ENCODE data around the gene UQCC2. TPM values are rescaled to one million over a fixed set of nuclear protein-coding genes. Genes with fewer than 3 reads are reported as not detected.

Gene UQCC2
- polyA plus RNA-seq, 4 donors, result 36.5 to 54.0 (median 44.2) TPM

DNA sequence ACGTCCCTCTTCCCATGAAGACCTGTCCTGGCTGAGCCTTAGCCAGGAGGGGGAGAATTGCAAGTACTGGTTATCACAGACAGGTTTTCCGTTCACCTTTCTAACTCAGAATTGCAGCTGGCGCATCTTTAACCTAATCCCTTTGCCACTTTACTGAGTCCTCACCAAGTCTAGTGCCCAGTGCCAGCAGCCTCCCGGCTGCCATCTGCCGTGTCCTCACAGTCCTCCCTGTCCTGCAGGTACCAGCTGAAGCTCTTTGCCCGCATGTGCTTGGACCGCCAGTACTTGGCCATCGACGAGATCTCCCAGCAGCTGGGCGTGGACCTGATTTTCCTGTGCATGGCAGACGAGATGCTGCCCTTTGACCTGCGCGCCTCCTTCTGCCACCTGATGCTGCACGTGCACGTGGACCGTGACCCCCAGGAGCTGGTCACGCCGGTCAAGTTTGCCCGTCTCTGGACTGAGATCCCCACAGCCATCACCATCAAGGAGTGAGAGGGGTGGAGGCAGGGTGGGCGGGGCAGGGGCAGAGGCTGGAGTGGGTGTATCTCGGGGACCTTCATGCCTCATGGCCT, 41.3 kb downstream of the UQCC2 start:
- FAIRE-seq (no peak), DNase-seq (no peak)
- peaks cover 0 to 2% (median 0%) of the 10 kb centered on the region in 3 donors for H3K4me1 ChIP-seq (ENCODE audit: control insufficient read depth in 3 of 3, insufficient read depth in 2 of 3, low read depth in 1 of 3, low read length in 2 of 3)
- H3K27me3 ChIP-seq (ENCODE audit: control insufficient read depth in 3 of 3, insufficient read depth in 3 of 3, low read length in 3 of 3), result no peaks in the 10 kb centered on the region
- no peaks in the 10 kb centered on the region for H3K9me3 ChIP-seq (ENCODE audit: control insufficient read depth in 2 of 2, insufficient read depth in 1 of 2, low read depth in 1 of 2, low read length in 1 of 2)
- peaks cover 29 to 94% (median 55%) of the 10 kb centered on the region in 3 donors for H3K36me3 ChIP-seq (ENCODE audit: control insufficient read depth in 3 of 3, insufficient read depth in 2 of 3, low read depth in 1 of 3, low read length in 3 of 3)
- no peak overlapping the region for H3K4me3 ChIP-seq (ENCODE audit: low read depth in 1 of 3, low read length in 3 of 3)
- 87 to 93% (median 89%) methylated on average over 21 of the region's 21 CpGs for WGBS, 3 donors
- H3K27ac ChIP-seq (ENCODE audit: low read depth in 1 of 3, low read length in 2 of 3), result no peak overlapping the region

DNA sequence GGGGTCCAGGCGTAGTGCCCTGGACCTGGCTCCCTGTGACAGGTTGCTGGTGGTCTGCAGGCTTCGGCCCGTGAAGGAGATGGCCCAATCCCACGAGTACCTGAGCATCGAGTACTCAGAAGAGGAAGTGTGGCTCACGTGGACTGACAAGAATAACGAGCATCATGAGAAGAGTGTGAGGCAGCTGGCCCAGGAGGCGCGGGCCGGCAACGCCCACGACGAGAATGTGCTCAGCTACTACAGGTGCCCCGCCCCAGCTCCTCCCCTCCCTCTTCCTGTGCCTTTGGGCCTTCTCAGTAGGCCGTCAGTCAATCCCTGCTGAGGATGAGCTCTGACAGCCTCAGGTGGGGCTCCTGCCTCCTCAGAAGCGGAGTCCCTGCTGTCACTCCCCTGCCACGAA, 42.6 kb downstream of the UQCC2 start:
- peak; percentile 73 to 78 for DNase-seq
- WGBS, 3 donors, result 35 to 52% (median 51%) methylated on average over 17 of the region's 17 CpGs
- H3K4me1 ChIP-seq (ENCODE audit: control insufficient read depth in 3 of 3, insufficient read depth in 2 of 3, low read depth in 1 of 3, low read length in 2 of 3), result peaks cover 0 to 2% (median 0%) of the 10 kb centered on the region in 3 donors
- no peaks in the 10 kb centered on the region for H3K27me3 ChIP-seq (ENCODE audit: control insufficient read depth in 3 of 3, insufficient read depth in 3 of 3, low read length in 3 of 3)
- no peak overlapping the region for H3K4me3 ChIP-seq (ENCODE audit: low read depth in 1 of 3, low read length in 3 of 3)
- peak overlapping the region in 1 of 3 donors; percentile 32 for H3K27ac ChIP-seq (ENCODE audit: low read depth in 1 of 3, low read length in 2 of 3)
- peaks cover 22 to 95% (median 56%) of the 10 kb centered on the region in 3 donors for H3K36me3 ChIP-seq (ENCODE audit: control insufficient read depth in 3 of 3, insufficient read depth in 2 of 3, low read depth in 1 of 3, low read length in 3 of 3)
- no peak for FAIRE-seq
- H3K9me3 ChIP-seq (ENCODE audit: control insufficient read depth in 2 of 2, insufficient read depth in 1 of 2, low read depth in 1 of 2, low read length in 1 of 2), result no peaks in the 10 kb centered on the region

DNA sequence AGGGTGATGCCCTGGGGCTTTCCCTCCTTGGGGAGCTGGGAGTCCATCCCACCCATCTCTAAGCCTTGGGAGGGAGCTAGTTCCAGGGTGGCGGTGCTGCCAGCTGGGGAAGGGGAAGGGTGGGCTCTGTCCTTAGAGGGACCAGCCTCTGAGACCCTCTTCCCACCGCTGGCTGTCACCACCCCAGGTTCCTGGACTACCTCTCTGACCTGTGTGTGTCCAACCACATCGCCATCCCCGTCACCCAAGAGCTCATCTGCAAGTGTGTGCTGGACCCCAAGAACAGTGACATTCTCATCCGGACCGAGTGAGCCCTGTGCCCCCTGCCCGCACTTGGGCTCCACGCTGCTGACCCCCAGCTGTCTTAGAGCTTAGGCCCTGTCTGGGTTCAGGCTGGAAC, 43.2 kb downstream of the UQCC2 start:
- H3K36me3 ChIP-seq (ENCODE audit: control insufficient read depth in 3 of 3, insufficient read depth in 2 of 3, low read depth in 1 of 3, low read length in 3 of 3), result peaks cover 21 to 95% (median 53%) of the 10 kb centered on the region in 3 donors
- WGBS, 3 donors, result 94 to 97% (median 95%) methylated on average over 8 of the region's 8 CpGs
- H3K9me3 ChIP-seq (ENCODE audit: control insufficient read depth in 2 of 2, insufficient read depth in 1 of 2, low read depth in 1 of 2, low read length in 1 of 2), result no peaks in the 10 kb centered on the region
- peaks cover 0 to 2% (median 0%) of the 10 kb centered on the region in 3 donors for H3K4me1 ChIP-seq (ENCODE audit: control insufficient read depth in 3 of 3, insufficient read depth in 2 of 3, low read depth in 1 of 3, low read length in 2 of 3)
- H3K4me3 ChIP-seq (ENCODE audit: low read depth in 1 of 3, low read length in 3 of 3), result no peak overlapping the region
- peak overlapping the region in 1 of 3 donors; percentile 32 for H3K27ac ChIP-seq (ENCODE audit: low read depth in 1 of 3, low read length in 2 of 3)
- H3K27me3 ChIP-seq (ENCODE audit: control insufficient read depth in 3 of 3, insufficient read depth in 3 of 3, low read length in 3 of 3), result no peaks in the 10 kb centered on the region
- DNase-seq (no peak), FAIRE-seq (no peak)

DNA sequence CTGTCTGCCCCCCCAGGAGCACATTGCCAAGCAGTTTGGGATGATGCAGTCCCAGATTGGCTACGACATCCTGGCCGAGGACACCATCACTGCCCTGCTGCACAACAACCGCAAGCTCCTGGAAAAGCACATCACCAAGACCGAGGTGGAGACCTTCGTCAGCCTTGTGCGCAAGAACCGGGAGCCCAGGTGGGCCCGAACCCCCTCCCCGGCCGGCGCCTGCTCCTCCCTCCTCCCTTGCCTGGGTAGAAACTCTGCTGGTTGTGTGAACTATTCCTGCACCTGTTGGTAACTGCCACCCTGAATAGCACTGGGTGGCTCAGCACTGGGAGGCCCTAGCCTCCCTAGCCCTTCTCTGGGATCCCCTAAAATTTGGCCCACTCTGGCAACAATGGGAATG, 43.7 kb downstream of the UQCC2 start:
- Histone ChIP-seq H3K27ac (ENCODE audit: low read depth in 1 of 3, low read length in 2 of 3) (no peak overlapping the region), H3K4me1 (ENCODE audit: control insufficient read depth in 3 of 3, insufficient read depth in 2 of 3, low read depth in 1 of 3, low read length in 2 of 3) (peaks cover 0 to 2% (median 0%) of the 10 kb centered on the region in 3 donors), H3K27me3 (ENCODE audit: control insufficient read depth in 3 of 3, insufficient read depth in 3 of 3, low read length in 3 of 3) (no peaks in the 10 kb centered on the region), H3K9me3 (ENCODE audit: control insufficient read depth in 2 of 2, insufficient read depth in 1 of 2, low read depth in 1 of 2, low read length in 1 of 2) (no peaks in the 10 kb centered on the region), H3K4me3 (ENCODE audit: low read depth in 1 of 3, low read length in 3 of 3) (no peak overlapping the region), H3K36me3 (ENCODE audit: control insufficient read depth in 3 of 3, insufficient read depth in 2 of 3, low read depth in 1 of 3, low read length in 3 of 3) (peaks cover 22 to 94% (median 52%) of the 10 kb centered on the region in 3 donors)
- no peak for FAIRE-seq
- DNase-seq, result no peak
- 98 to 99% (median 98%) methylated on average over 11 of the region's 11 CpGs for WGBS, 3 donors

DNA sequence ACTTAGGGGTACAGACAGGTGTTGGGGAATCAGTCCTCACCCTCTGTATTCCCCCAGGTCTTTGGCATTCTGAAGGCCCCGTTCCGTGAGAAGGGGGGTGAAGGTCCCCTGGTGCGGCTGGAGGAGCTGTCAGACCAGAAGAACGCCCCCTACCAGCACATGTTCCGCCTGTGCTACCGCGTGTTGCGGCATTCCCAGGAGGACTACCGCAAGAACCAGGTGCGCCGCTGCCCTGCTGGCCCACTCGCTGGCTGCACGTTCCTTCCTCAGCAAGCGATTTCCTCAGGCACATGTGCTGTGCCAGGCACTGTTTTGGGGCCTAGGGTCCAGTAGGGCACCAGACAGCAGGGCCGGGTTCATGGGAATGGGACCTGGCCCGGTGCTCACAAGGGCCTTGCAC, 44.4 kb downstream of the UQCC2 start:
- 96 to 98% (median 98%) methylated on average over 16 of the region's 16 CpGs for WGBS, 3 donors
- DNase-seq, result no peak
- Histone ChIP-seq H3K9me3 (ENCODE audit: control insufficient read depth in 2 of 2, insufficient read depth in 1 of 2, low read depth in 1 of 2, low read length in 1 of 2) (no peaks in the 10 kb centered on the region), H3K4me3 (ENCODE audit: low read depth in 1 of 3, low read length in 3 of 3) (no peak overlapping the region), H3K27me3 (ENCODE audit: control insufficient read depth in 3 of 3, insufficient read depth in 3 of 3, low read length in 3 of 3) (no peaks in the 10 kb centered on the region), H3K36me3 (ENCODE audit: control insufficient read depth in 3 of 3, insufficient read depth in 2 of 3, low read depth in 1 of 3, low read length in 3 of 3) (peaks cover 26 to 94% (median 53%) of the 10 kb centered on the region in 3 donors), H3K4me1 (ENCODE audit: control insufficient read depth in 3 of 3, insufficient read depth in 2 of 3, low read depth in 1 of 3, low read length in 2 of 3) (peaks cover 0 to 2% (median 0%) of the 10 kb centered on the region in 3 donors), H3K27ac (ENCODE audit: low read depth in 1 of 3, low read length in 2 of 3) (no peak overlapping the region)
- FAIRE-seq, result no peak

DNA sequence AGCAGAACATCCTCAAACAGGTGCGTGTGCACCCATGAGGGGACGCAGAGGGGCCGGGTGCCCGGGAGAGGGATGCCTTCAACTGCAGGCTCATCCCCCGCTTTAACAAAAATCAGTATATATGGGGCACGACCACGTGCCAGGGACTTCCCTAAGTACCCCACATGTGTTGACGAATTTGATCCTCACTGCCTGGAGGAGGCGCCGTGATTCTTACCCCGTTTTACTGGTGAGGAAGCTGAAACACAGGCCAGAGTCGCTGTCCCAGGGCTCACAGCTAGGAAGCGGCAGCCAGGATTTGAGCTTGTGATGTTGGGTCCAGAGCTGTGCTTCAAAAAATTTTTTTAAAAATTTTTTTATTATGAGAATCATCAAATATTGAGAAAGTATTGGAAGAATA, 45.5 kb downstream of the UQCC2 start:
- Histone ChIP-seq H3K4me3 (ENCODE audit: low read depth in 1 of 3, low read length in 3 of 3) (no peak overlapping the region), H3K27ac (ENCODE audit: low read depth in 1 of 3, low read length in 2 of 3) (no peak overlapping the region), H3K27me3 (ENCODE audit: control insufficient read depth in 3 of 3, insufficient read depth in 3 of 3, low read length in 3 of 3) (no peaks in the 10 kb centered on the region), H3K4me1 (ENCODE audit: control insufficient read depth in 3 of 3, insufficient read depth in 2 of 3, low read depth in 1 of 3, low read length in 2 of 3) (peaks cover 0 to 2% (median 0%) of the 10 kb centered on the region in 3 donors), H3K9me3 (ENCODE audit: control insufficient read depth in 2 of 2, insufficient read depth in 1 of 2, low read depth in 1 of 2, low read length in 1 of 2) (no peaks in the 10 kb centered on the region), H3K36me3 (ENCODE audit: control insufficient read depth in 3 of 3, insufficient read depth in 2 of 3, low read depth in 1 of 3, low read length in 3 of 3) (peaks cover 23 to 92% (median 55%) of the 10 kb centered on the region in 3 donors)
- DNase-seq (no peak), FAIRE-seq (no peak)
- WGBS, 3 donors, result 85 to 92% (median 92%) methylated on average over 13 of the region's 13 CpGs

DNA sequence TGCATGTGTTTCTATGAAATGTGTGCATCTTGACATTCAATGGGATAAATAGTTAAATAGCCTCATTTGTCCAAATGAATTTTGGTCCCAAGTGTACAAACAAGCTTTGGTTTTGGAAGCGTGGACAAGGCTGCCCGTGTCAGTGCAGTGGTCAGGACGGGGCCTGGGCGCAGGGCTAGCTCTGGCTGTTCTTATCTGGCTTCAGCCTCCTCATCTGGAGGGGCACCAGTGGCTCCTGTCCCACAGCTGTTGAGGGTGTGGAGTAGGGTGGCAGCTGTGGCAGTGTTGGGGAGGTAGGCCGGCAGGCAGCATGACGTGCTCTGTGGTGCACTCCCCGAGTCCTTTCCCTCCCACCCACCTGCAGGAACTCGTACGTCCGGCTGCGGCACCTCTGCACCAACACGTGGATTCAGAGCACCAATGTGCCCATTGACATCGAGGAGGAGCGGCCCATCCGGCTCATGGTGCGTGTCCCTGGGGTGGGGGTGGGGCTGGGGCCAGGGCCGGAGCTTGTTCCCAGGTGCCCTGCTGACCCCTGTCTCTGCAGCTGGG, 46.9 kb downstream of the UQCC2 start:
- H3K4me1 ChIP-seq (ENCODE audit: control insufficient read depth in 3 of 3, insufficient read depth in 2 of 3, low read depth in 1 of 3, low read length in 2 of 3), result peaks cover 0 to 2% (median 0%) of the 10 kb centered on the region in 3 donors
- 91 to 93% (median 92%) methylated on average over 15 to 17 of the region's 17 CpGs for WGBS, 3 donors
- H3K27me3 ChIP-seq (ENCODE audit: control insufficient read depth in 3 of 3, insufficient read depth in 3 of 3, low read length in 3 of 3), result no peaks in the 10 kb centered on the region
- no peaks in the 10 kb centered on the region for H3K9me3 ChIP-seq (ENCODE audit: control insufficient read depth in 2 of 2, insufficient read depth in 1 of 2, low read depth in 1 of 2, low read length in 1 of 2)
- H3K4me3 ChIP-seq (ENCODE audit: low read depth in 1 of 3, low read length in 3 of 3), result no peak overlapping the region
- no peak overlapping the region for H3K27ac ChIP-seq (ENCODE audit: low read depth in 1 of 3, low read length in 2 of 3)
- DNase-seq, result no peak
- H3K36me3 ChIP-seq (ENCODE audit: control insufficient read depth in 3 of 3, insufficient read depth in 2 of 3, low read depth in 1 of 3, low read length in 3 of 3), result peaks cover 20 to 89% (median 51%) of the 10 kb centered on the region in 3 donors
- FAIRE-seq, result no peak

DNA sequence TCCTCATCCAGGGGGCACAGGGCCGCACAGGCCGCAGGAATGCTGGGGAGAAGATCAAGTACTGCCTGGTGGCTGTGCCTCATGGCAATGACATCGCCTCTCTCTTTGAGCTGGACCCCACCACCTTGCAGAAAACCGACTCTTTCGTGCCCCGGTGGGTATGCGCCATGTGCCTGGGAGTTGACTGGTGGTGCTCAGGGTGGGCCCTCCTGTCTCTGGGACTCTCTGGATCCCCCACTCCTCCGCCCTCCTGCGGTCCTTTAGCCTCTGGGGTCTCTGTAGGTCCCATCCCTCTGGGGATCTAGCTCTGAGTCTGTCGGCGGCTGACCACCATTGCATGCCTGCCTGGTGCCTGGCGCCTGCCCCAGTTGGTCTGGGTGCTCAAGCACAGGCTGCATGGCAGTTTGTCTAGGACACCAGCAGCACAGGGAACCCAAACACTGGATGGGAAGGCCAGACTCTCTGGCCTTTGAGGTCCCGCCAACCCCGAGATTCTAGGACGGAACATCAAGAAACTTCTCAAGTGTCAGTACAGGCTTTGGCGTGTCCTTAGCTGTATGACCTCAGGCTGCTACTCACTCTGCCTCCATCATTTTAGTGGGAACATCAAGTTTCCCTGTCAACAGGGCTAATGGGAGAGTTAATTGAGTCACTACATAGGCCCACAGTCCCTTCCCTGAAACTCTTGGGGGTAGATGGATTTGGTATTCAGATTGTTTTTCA, 47.6 kb downstream of the UQCC2 start:
- no peaks in the 10 kb centered on the region for H3K9me3 ChIP-seq (ENCODE audit: control insufficient read depth in 2 of 2, insufficient read depth in 1 of 2, low read depth in 1 of 2, low read length in 1 of 2)
- FAIRE-seq, result no peak
- DNase-seq, result no peak
- no peaks in the 10 kb centered on the region for H3K27me3 ChIP-seq (ENCODE audit: control insufficient read depth in 3 of 3, insufficient read depth in 3 of 3, low read length in 3 of 3)
- H3K27ac ChIP-seq (ENCODE audit: low read depth in 1 of 3, low read length in 2 of 3), result no peak overlapping the region
- no peak overlapping the region for H3K4me3 ChIP-seq (ENCODE audit: low read depth in 1 of 3, low read length in 3 of 3)
- H3K4me1 ChIP-seq (ENCODE audit: control insufficient read depth in 3 of 3, insufficient read depth in 2 of 3, low read depth in 1 of 3, low read length in 2 of 3), result peaks cover 0 to 2% (median 0%) of the 10 kb centered on the region in 3 donors
- peaks cover 20 to 89% (median 55%) of the 10 kb centered on the region in 3 donors for H3K36me3 ChIP-seq (ENCODE audit: control insufficient read depth in 3 of 3, insufficient read depth in 2 of 3, low read depth in 1 of 3, low read length in 3 of 3)
- 95 to 97% (median 97%) methylated on average over 14 to 16 of the region's 16 CpGs for WGBS, 3 donors

All from small intestine (tissue), 7 donors.